PC-9 (cell line): Measurements from ENCODE around the gene RECQL5.

ENCODE experiments used
- EZH2 ChIP-seq: fragments of 200-600 bp; sonication (generic); IDR thresholded peaks from 2 replicates; pipeline ENCODE4 v1.8.0; 2017; ENCODE audit warnings: antibody characterized with exemption, low read depth
- TF ChIP-seq, protein P1 (sequence below): fragments of 200-600 bp; sonication (generic); conservative IDR thresholded peaks from 2 replicates; pipeline ENCODE4 v1.6.1; 2017; ENCODE audit warnings: mixed run types, antibody characterized with exemption, mild to moderate bottlenecking, moderate library complexity

DNA sequence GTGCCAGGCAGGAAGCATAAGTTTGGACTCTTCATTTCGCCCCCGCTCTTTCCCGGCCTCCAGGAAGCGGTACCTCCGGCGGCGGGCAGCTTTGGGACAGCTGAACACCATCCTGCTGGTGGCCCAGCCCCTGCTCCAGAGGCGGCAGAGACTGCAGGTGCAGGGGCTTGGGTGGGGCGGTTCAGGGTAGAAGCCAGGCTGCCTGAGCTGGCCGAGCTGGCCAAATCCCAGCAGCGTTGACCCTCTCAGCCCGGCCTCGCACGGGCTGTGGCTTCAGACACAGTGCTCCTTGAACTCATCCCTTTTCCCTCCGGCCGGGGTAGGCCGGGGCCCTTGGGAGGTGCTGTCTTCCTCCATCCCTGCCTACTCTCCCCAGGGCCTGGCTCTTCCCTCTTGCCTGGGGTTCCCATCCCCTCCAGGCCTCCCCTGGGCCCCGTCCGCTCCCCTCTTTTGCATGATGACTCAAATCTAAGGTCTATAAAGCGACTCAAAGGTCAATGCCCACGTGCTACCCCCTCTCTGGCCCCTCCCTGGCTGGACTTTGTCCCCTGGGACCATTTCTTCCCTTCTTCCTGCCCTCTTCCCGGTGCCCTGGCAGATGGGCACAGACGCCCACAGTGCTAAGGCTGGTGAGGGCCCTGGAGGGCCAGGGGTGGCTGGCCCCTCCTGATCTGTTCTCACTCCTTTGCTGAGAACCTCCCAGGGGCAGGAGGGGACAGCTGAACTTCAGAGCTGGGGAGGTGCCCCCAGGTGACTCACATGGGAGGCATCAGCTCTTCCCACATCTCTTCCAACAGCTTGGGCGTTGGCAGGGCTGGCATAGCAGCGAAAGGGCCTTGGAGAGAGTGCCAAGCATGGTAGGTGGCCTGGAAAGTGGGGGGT is 56.6 kb downstream of the RECQL5 start:
- TF ChIP-seq, protein P1, sequence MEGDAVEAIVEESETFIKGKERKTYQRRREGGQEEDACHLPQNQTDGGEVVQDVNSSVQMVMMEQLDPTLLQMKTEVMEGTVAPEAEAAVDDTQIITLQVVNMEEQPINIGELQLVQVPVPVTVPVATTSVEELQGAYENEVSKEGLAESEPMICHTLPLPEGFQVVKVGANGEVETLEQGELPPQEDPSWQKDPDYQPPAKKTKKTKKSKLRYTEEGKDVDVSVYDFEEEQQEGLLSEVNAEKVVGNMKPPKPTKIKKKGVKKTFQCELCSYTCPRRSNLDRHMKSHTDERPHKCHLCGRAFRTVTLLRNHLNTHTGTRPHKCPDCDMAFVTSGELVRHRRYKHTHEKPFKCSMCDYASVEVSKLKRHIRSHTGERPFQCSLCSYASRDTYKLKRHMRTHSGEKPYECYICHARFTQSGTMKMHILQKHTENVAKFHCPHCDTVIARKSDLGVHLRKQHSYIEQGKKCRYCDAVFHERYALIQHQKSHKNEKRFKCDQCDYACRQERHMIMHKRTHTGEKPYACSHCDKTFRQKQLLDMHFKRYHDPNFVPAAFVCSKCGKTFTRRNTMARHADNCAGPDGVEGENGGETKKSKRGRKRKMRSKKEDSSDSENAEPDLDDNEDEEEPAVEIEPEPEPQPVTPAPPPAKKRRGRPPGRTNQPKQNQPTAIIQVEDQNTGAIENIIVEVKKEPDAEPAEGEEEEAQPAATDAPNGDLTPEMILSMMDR, result no peak
- TF ChIP-seq EZH2, result no peak
